22Rv1 (cell line): Measurements from ENCODE around the gene HECW1.

ENCODE experiments used
- H3K27ac ChIP-seq: fragments of 450-650 bp; 2 replicates; pipeline ENCODE4 v1.5.1; 2017
- CTCF ChIP-seq: fragments of 450-650 bp; IDR thresholded peaks from 2 replicates; pipeline ENCODE4 v1.5.1; 2017; ENCODE audit warnings: mild to moderate bottlenecking
- ZFX ChIP-seq: fragments of 450-650 bp; IDR thresholded peaks from 2 replicates; pipeline ENCODE4 v1.6.1; 2017; ENCODE audit warnings: antibody characterized with exemption, borderline replicate concordance

HECW1 gene

GRCh38 chr7:43113622-43114457, 1.4 kb downstream of the HECW1 start:
- TF ChIP-seq CTCF, result no peak
- no peak overlapping the region for H3K27ac ChIP-seq

GRCh38 chr7:43114458-43114780, 2.0 kb downstream of the HECW1 start:
- H3K27ac ChIP-seq, result no peak overlapping the region
- TF ChIP-seq ZFX (no peak), CTCF (no peak)

GRCh38 chr7:43116451-43116850, 4.0 kb downstream of the HECW1 start:
- no peak for TF ChIP-seq CTCF
- H3K27ac ChIP-seq, result no peak overlapping the region

GRCh38 chr7:43117095-43117494, 4.6 kb downstream of the HECW1 start:
- no peak overlapping the region for H3K27ac ChIP-seq
- TF ChIP-seq ZFX (no peak), CTCF (no peak)

GRCh38 chr7:43117861-43118260, 5.4 kb downstream of the HECW1 start:
- H3K27ac ChIP-seq, result no peak overlapping the region
- TF ChIP-seq ZFX, result no peak
- no peak for TF ChIP-seq CTCF

- TF ChIP-seq CTCF (no peak), ZFX (no peak)
- no peak overlapping the region for H3K27ac ChIP-seq
Observed at GRCh38 chr7:43118313-43118712, 5.9 kb downstream of the HECW1 start.

- H3K27ac ChIP-seq, result no peak overlapping the region
- no peak for TF ChIP-seq ZFX
- TF ChIP-seq CTCF, result no peak
Observed at GRCh38 chr7:43119371-43120075, 7.1 kb downstream of the HECW1 start.
